HEK293 (cell line): ENCODE measurements around the gene MXI1.

Source experiments
- CTCF ChIA-PET: fragments of 350-600 bp; formaldehyde crosslinking; extraction: SDS; loops from one replicate; lab custom pipeline; 2021; ENCODE audit warnings: antibody characterized with exemption; lab: Yijun Ruan, JAX
- POLR2A ChIA-PET: fragments of 300-600 bp; formaldehyde crosslinking; extraction: SDS; loops from one replicate; lab custom pipeline; 2020; ENCODE audit warnings: antibody characterized with exemption, inconsistent platforms; lab: Yijun Ruan, JAX
- H3K27ac ChIP-seq: fragments of 200-500 bp; sonication (Bioruptor generic); 2 replicates; pipeline ENCODE4 v1.5.1; 2014; ENCODE audit warnings: low read depth, low read length, control low read depth, inconsistent platforms; ENCODE audit errors: extremely low read depth
- H3K36me3 ChIP-seq, 2 experiments: fragments of 200-500 bp in 1 of 2; sonication (Bioruptor generic) in 1 of 2; 1 replicate in 1 of 2; 2 replicates in 1 of 2; pipeline ENCODE4 v1.5.1; 2014 to 2017; ENCODE audit warnings: inconsistent platforms in 2 of 2, low read length in 2 of 2; ENCODE audit not compliant: control insufficient read depth in 2 of 2, insufficient read depth in 1 of 2
- H3K4me1 ChIP-seq: fragments of 200-500 bp; sonication (Bioruptor generic); 2 replicates; pipeline ENCODE4 v1.5.1; 2014; ENCODE audit warnings: mild to moderate bottlenecking, low read length, inconsistent platforms; ENCODE audit not compliant: control insufficient read depth, insufficient read depth
- H3K4me3 ChIP-seq: 2 replicates; pipeline ENCODE4 v1.5.1; 2011; ENCODE audit warnings: low read depth, mild to moderate bottlenecking, control low read depth, low read length, moderate library complexity
- H3K9me3 ChIP-seq: fragments of 200-500 bp; sonication (Bioruptor generic); 2 replicates; pipeline ENCODE4 v1.5.1; 2014; ENCODE audit warnings: low read depth, low read length, inconsistent platforms; ENCODE audit not compliant: control insufficient read depth, insufficient read depth
- BCL11A ChIP-seq: fragments of 450-650 bp; formaldehyde crosslinking; IDR thresholded peaks from 2 replicates; pipeline ENCODE4 v1.5.1; 2016; ENCODE audit warnings: low read depth, missing biosample characterization, missing genetic modification characterization
- BCL6B ChIP-seq: fragments of 450-650 bp; formaldehyde crosslinking; IDR thresholded peaks from 2 replicates; pipeline ENCODE4 v1.5.1; 2017; ENCODE audit warnings: missing biosample characterization, missing genetic modification characterization
- FEZF1 ChIP-seq: fragments of 450-650 bp; formaldehyde crosslinking; IDR thresholded peaks from 2 replicates; pipeline ENCODE4 v1.5.1; 2016; ENCODE audit warnings: missing biosample characterization, missing genetic modification characterization
- IKZF3 ChIP-seq: fragments of 450-650 bp; IDR thresholded peaks from 2 replicates; pipeline ENCODE4 v1.5.0; 2018; ENCODE audit warnings: missing biosample characterization, mild to moderate bottlenecking, missing genetic modification characterization, moderate library complexity
- INSM2 ChIP-seq: fragments of 450-650 bp; formaldehyde crosslinking; IDR thresholded peaks from 2 replicates; pipeline ENCODE4 v1.5.1; 2016; ENCODE audit warnings: missing biosample characterization, missing genetic modification characterization
- KLF10 ChIP-seq: fragments of 450-650 bp; IDR thresholded peaks from 2 replicates; pipeline ENCODE4 v1.5.1; 2018; ENCODE audit warnings: missing biosample characterization, mild to moderate bottlenecking, missing genetic modification characterization
- KLF16 ChIP-seq: fragments of 450-650 bp; formaldehyde crosslinking; IDR thresholded peaks from 2 replicates; pipeline ENCODE4 v1.5.1; 2017; ENCODE audit warnings: missing biosample characterization, missing genetic modification characterization
- PRDM1 ChIP-seq: fragments of 450-650 bp; formaldehyde crosslinking; IDR thresholded peaks from 2 replicates; pipeline ENCODE4; 2016; ENCODE audit warnings: missing biosample characterization, missing genetic modification characterization
- SETDB1 ChIP-seq: IDR thresholded peaks from one replicate; pipeline ENCODE4 v1.6.1; 2017; ENCODE audit warnings: mild to moderate bottlenecking, low read length, moderate library complexity, mixed read lengths; ENCODE audit not compliant: insufficient read length
- SP3 ChIP-seq: fragments of 450-650 bp; formaldehyde crosslinking; IDR thresholded peaks from 2 replicates; pipeline ENCODE4 v1.5.1; 2016; ENCODE audit warnings: missing biosample characterization, missing genetic modification characterization
- ZBTB21 ChIP-seq: fragments of 450-650 bp; formaldehyde crosslinking; IDR thresholded peaks from 2 replicates; pipeline ENCODE4 v1.5.1; 2017; ENCODE audit warnings: missing biosample characterization, missing genetic modification characterization
- ZBTB44 ChIP-seq: fragments of 450-650 bp; IDR thresholded peaks from 2 replicates; pipeline ENCODE4 v1.5.1; 2018; ENCODE audit warnings: missing biosample characterization, mild to moderate bottlenecking, missing genetic modification characterization
- ZIC2 ChIP-seq: fragments of 450-650 bp; formaldehyde crosslinking; IDR thresholded peaks from 2 replicates; pipeline ENCODE4 v1.5.1; 2016; ENCODE audit warnings: missing biosample characterization, missing genetic modification characterization
- ZNF121 ChIP-seq: fragments of 450-650 bp; formaldehyde crosslinking; IDR thresholded peaks from 2 replicates; pipeline ENCODE4 v1.5.1; 2016; ENCODE audit warnings: missing biosample characterization, missing genetic modification characterization
- ZNF140 ChIP-seq: fragments of 450-650 bp; formaldehyde crosslinking; IDR thresholded peaks from 2 replicates; pipeline ENCODE4 v1.5.1; 2016; ENCODE audit warnings: missing biosample characterization, missing genetic modification characterization
- ZNF175 ChIP-seq: fragments of 450-650 bp; formaldehyde crosslinking; IDR thresholded peaks from 2 replicates; pipeline ENCODE4 v1.5.1; 2016; ENCODE audit warnings: missing biosample characterization, missing genetic modification characterization
- ZNF19 ChIP-seq: fragments of 450-650 bp; formaldehyde crosslinking; IDR thresholded peaks from 2 replicates; pipeline ENCODE4; 2016; ENCODE audit warnings: missing biosample characterization, missing genetic modification characterization, low read depth
- ZNF2 ChIP-seq: fragments of 450-650 bp; formaldehyde crosslinking; IDR thresholded peaks from 2 replicates; pipeline ENCODE4 v1.5.1; 2016; ENCODE audit warnings: missing biosample characterization, missing genetic modification characterization
- ZNF202 ChIP-seq: fragments of 450-650 bp; formaldehyde crosslinking; IDR thresholded peaks from 2 replicates; pipeline ENCODE4 v1.5.1; 2016; ENCODE audit warnings: missing biosample characterization, missing genetic modification characterization, borderline replicate concordance
- ZNF280C ChIP-seq: fragments of 450-650 bp; formaldehyde crosslinking; IDR thresholded peaks from 2 replicates; pipeline ENCODE4 v1.5.1; 2016; ENCODE audit warnings: missing biosample characterization, missing genetic modification characterization
- ZNF391 ChIP-seq: fragments of 450-650 bp; formaldehyde crosslinking; IDR thresholded peaks from 2 replicates; pipeline ENCODE4 v1.5.1; 2016; ENCODE audit warnings: low read depth, missing biosample characterization, missing genetic modification characterization, borderline replicate concordance
- ZNF404 ChIP-seq: fragments of 450-650 bp; formaldehyde crosslinking; IDR thresholded peaks from 2 replicates; pipeline ENCODE4 v1.5.1; 2017; ENCODE audit warnings: missing biosample characterization, missing genetic modification characterization
- ZNF423 ChIP-seq: fragments of 450-650 bp; formaldehyde crosslinking; IDR thresholded peaks from 2 replicates; pipeline ENCODE4 v1.5.1; 2016; ENCODE audit warnings: missing biosample characterization, missing genetic modification characterization
- ZNF473 ChIP-seq: fragments of 450-650 bp; formaldehyde crosslinking; IDR thresholded peaks from 2 replicates; pipeline ENCODE4 v1.5.1; 2017; ENCODE audit warnings: missing biosample characterization, missing genetic modification characterization
- ZNF510 ChIP-seq: fragments of 450-650 bp; formaldehyde crosslinking; IDR thresholded peaks from 2 replicates; pipeline ENCODE4 v1.5.1; 2018; ENCODE audit warnings: mild to moderate bottlenecking, missing genetic modification characterization, missing biosample characterization; ENCODE audit not compliant: insufficient replicate concordance
- ZNF558 ChIP-seq: fragments of 450-650 bp; formaldehyde crosslinking; IDR thresholded peaks from 2 replicates; pipeline ENCODE4 v1.5.1; 2016; ENCODE audit warnings: missing biosample characterization, missing genetic modification characterization
- ZNF561 ChIP-seq: fragments of 450-650 bp; IDR thresholded peaks from 2 replicates; pipeline ENCODE4 v1.5.1; 2018; ENCODE audit warnings: missing biosample characterization, missing genetic modification characterization, borderline replicate concordance
- ZNF571 ChIP-seq: fragments of 450-650 bp; formaldehyde crosslinking; IDR thresholded peaks from 2 replicates; pipeline ENCODE4 v1.5.0; 2017; ENCODE audit warnings: missing biosample characterization, missing genetic modification characterization
- ZNF600 ChIP-seq: fragments of 450-650 bp; formaldehyde crosslinking; IDR thresholded peaks from 2 replicates; pipeline ENCODE4 v1.5.1; 2016; ENCODE audit warnings: missing biosample characterization, missing genetic modification characterization
- ZNF629 ChIP-seq: fragments of 450-650 bp; formaldehyde crosslinking; IDR thresholded peaks from 2 replicates; pipeline ENCODE4 v1.5.1; 2017; ENCODE audit warnings: missing biosample characterization, missing genetic modification characterization
- ZNF76 ChIP-seq: fragments of 450-650 bp; formaldehyde crosslinking; IDR thresholded peaks from 2 replicates; pipeline ENCODE4; 2016; ENCODE audit warnings: low read depth, missing biosample characterization, missing genetic modification characterization, borderline replicate concordance
- ZNF777 ChIP-seq: fragments of 450-650 bp; formaldehyde crosslinking; IDR thresholded peaks from 2 replicates; pipeline ENCODE4 v1.5.1; 2017; ENCODE audit warnings: missing biosample characterization, missing genetic modification characterization, borderline replicate concordance
- ZXDB ChIP-seq: fragments of 450-650 bp; formaldehyde crosslinking; IDR thresholded peaks from 2 replicates; pipeline ENCODE4 v1.5.1; 2016; ENCODE audit warnings: missing biosample characterization, missing genetic modification characterization

MXI1 gene

GRCh38 chr10:110221721-110222261 lies 14.4 kb downstream of the MXI1 start:
- peak overlapping the region; percentile 27 for H3K4me3 ChIP-seq
- H3K9me3 ChIP-seq = no peaks in the 10 kb centered on the region
- peaks cover 7% of the 10 kb centered on the region for H3K4me1 ChIP-seq
- POLR2A ChIA-PET = interaction anchor here (0.6 to 5.3 kb wide), 5 partner anchors 12 to 338 kb away, joined by 3 to 75 read pairs (median 3); partner anchors contain the start of gene XPNPEP1
- H3K36me3 ChIP-seq = no peaks in the 10 kb centered on the region
- H3K27ac ChIP-seq = peak overlapping the region; percentile 26; the same call in 1 of the 2 replicates
- CTCF ChIA-PET = interaction anchor here (0.6 to 5.1 kb wide), 8 partner anchors 9 to 83 kb away, joined by 3 to 70 read pairs (median 4); partner anchors contain the start of gene MXI1
- TF ChIP-seq PRDM1 = peak; percentile 72
- no peak for TF ChIP-seq ZNF121
- no peak for TF ChIP-seq ZNF391 (tag by site-specific recombination)
- TF ChIP-seq FEZF1 (tag by site-specific recombination) = peak; percentile 42; the same call in 1 of the 2 replicates
- TF ChIP-seq ZNF571 = no peak
- TF ChIP-seq ZNF423 (tag by site-specific recombination) = no peak
- TF ChIP-seq ZNF629 (tag by site-specific recombination) = peak; percentile 97
- peak; percentile 77; the same call in 1 of the 2 replicates for TF ChIP-seq BCL11A (tag by site-specific recombination)
- TF ChIP-seq ZBTB21 (tag by site-specific recombination) = peak; percentile 93
- TF ChIP-seq INSM2 = peak; percentile 61; the same call in 1 of the 2 replicates
- no peak for TF ChIP-seq ZNF140 (tag by site-specific recombination)
- no peak for TF ChIP-seq ZNF404 (tag by site-specific recombination)
- no peak for TF ChIP-seq ZNF473
- TF ChIP-seq KLF16 (tag by site-specific recombination) = 0 out of 2 replicates have a peak, but pooled peaks have one; percentile 15
- TF ChIP-seq ZNF600 = peak; percentile 90
- TF ChIP-seq ZNF280C (tag by site-specific recombination) = no peak
- TF ChIP-seq ZNF76 (tag by site-specific recombination) = peak; percentile 57; the same call in 1 of the 2 replicates
- peak; percentile 41; the same call in 1 of the 2 replicates for TF ChIP-seq ZIC2 (tag by site-specific recombination)
- TF ChIP-seq ZNF561 (tag by site-specific recombination) = peak; percentile 44; the same call in 1 of the 2 replicates
- TF ChIP-seq ZXDB (tag by site-specific recombination) = peak; percentile 69
- no peak for TF ChIP-seq ZNF202 (tag by site-specific recombination)
- no peak for TF ChIP-seq ZNF175 (tag by site-specific recombination)
- peak; percentile 35; the same call in 1 of the 2 replicates for TF ChIP-seq KLF10 (tag by site-specific recombination)
- TF ChIP-seq ZNF510 = no peak
- peak; percentile 37; the same call in 1 of the 2 replicates for TF ChIP-seq SP3 (tag by site-specific recombination)
- TF ChIP-seq SETDB1 = no peak
- no peak for TF ChIP-seq ZNF777 (tag by site-specific recombination)
- no peak for TF ChIP-seq ZNF558 (tag by site-specific recombination)
- TF ChIP-seq IKZF3 (tag by site-specific recombination) = peak; percentile 75
- peak; percentile 77; the same call in 1 of the 2 replicates for TF ChIP-seq ZNF2
- TF ChIP-seq ZBTB44 (tag by site-specific recombination) = peak; percentile 62
- no peak for TF ChIP-seq ZNF19 (tag by site-specific recombination)
- no peak for TF ChIP-seq BCL6B (tag by site-specific recombination)
